Colonic mucosa (tissue), 4 donors: ENCODE measurements around the gene MRPL43. TPM values are rescaled to one million over a fixed set of nuclear protein-coding genes. Genes with fewer than 3 reads are reported as not detected.

ENCODE experiments used
- DNase-seq: peaks from one replicate; pipeline ENCODE4 v3.0.0-alpha.2; 2020
- H3K27ac ChIP-seq: fragments of 200-600 bp; one replicate; pipeline ENCODE4 v1.8.0; 2021
- H3K27me3 ChIP-seq: fragments of 200-600 bp; one replicate; pipeline ENCODE4 v1.8.0; 2021
- H3K36me3 ChIP-seq: fragments of 200-600 bp; one replicate; pipeline ENCODE4 v1.8.0; 2021
- H3K4me1 ChIP-seq: fragments of 200-600 bp; one replicate; pipeline ENCODE4 v1.8.0; 2021; ENCODE audit warnings: mild to moderate bottlenecking
- H3K4me3 ChIP-seq: fragments of 200-600 bp; one replicate; pipeline ENCODE4 v1.8.0; 2021
- H3K9ac ChIP-seq, 2 donors: one replicate each; pipeline ENCODE4 v1.7.0; 2013; ENCODE audit warnings: control low read depth in 2 of 2, low read depth in 2 of 2, low read length in 2 of 2
- H3K9me3 ChIP-seq: fragments of 200-600 bp; one replicate; pipeline ENCODE4 v1.8.0; 2021
- intact Hi-C: fragments of 100-400 bp; cut with DNase I; formaldehyde crosslinking; loops from one replicate; pipeline ENCODE4 v1.14.1; 2022
- total RNA-seq, 2 donors: library from RNA; stranded (reverse); fragmentation: NEBNext Ultra II Directional in 1 of 2; extraction: Animal tissue kit (Norgen Biotek cat#: 25700) in 1 of 2; gene quantifications; one replicate each; pipeline ENCODE4 v1.2.1, GENCODE V29; 2021
- TF ChIP-seq, protein P1 (sequence below): fragments of 200-600 bp; IDR thresholded peaks from one replicate; pipeline ENCODE4 v1.8.0; 2022; ENCODE audit warnings: antibody characterized with exemption, mild to moderate bottlenecking
- donor health status: healthy.
- donor health status: DM: no; HTN: no; CAD: no.
- donor health status: DM: no; HTN: no; CAD: no.

MRPL43 gene
- total RNA-seq, 2 donors from 2014 or later, result 71.5 to 105 TPM

DNA sequence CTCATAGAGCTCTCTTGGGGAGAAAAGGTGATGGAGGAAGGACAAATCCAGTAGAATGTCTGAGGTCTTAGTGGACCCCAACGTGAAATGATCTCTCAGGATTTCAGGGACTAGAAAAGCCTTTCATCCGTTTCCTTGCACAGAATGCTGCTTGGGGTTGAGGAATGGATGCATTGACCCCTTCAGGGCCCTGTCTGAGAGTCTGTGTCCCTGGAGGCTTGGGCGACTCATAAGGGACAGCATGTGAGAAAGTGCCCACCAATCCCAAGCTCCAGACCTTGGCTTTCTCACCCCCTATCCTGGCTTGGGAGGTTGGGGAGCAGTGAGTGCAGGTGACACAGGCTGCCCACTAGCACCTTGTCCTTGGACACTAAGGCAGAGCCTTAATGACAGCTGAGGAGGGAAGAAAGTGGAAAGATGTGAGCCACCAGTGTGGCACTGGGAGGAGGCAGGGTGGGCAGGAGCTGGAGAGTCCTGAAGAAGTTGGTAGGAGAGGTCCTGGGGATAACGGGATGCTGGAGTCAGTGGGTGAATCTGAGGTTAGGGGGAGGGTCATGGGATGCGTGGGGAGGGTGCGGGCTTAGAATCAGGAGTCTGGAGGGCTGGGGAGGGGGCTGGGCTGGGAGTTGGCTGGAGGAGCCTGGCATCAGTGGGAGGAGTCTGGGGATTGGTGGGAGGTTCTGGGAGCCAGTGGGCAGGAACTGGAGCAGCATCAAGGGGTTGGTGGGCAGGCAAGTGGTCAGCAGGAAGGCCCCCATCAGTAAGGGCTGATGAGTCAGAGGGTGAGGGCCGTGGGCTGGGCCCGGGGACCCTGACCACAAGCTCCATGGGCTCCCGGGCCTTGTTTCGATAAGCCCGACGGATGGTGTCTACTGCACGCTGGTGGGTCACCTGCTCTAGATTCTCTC, 20.9 kb upstream of the MRPL43 start:
- no peaks in the 10 kb centered on the region for H3K4me1 ChIP-seq
- H3K9me3 ChIP-seq, result no peaks in the 10 kb centered on the region
- DNase-seq, result no peak
- TF ChIP-seq, protein P1, sequence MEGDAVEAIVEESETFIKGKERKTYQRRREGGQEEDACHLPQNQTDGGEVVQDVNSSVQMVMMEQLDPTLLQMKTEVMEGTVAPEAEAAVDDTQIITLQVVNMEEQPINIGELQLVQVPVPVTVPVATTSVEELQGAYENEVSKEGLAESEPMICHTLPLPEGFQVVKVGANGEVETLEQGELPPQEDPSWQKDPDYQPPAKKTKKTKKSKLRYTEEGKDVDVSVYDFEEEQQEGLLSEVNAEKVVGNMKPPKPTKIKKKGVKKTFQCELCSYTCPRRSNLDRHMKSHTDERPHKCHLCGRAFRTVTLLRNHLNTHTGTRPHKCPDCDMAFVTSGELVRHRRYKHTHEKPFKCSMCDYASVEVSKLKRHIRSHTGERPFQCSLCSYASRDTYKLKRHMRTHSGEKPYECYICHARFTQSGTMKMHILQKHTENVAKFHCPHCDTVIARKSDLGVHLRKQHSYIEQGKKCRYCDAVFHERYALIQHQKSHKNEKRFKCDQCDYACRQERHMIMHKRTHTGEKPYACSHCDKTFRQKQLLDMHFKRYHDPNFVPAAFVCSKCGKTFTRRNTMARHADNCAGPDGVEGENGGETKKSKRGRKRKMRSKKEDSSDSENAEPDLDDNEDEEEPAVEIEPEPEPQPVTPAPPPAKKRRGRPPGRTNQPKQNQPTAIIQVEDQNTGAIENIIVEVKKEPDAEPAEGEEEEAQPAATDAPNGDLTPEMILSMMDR, result no peak
- intact Hi-C loops, result no loop called here
- no peaks in the 10 kb centered on the region for H3K27me3 ChIP-seq
- peak overlapping the region in 1 of 2 donors; percentile 35 for H3K9ac ChIP-seq
- H3K27ac ChIP-seq, result no peak overlapping the region
- H3K36me3 ChIP-seq, result no peaks in the 10 kb centered on the region
- H3K4me3 ChIP-seq, result no peak overlapping the region

DNA sequence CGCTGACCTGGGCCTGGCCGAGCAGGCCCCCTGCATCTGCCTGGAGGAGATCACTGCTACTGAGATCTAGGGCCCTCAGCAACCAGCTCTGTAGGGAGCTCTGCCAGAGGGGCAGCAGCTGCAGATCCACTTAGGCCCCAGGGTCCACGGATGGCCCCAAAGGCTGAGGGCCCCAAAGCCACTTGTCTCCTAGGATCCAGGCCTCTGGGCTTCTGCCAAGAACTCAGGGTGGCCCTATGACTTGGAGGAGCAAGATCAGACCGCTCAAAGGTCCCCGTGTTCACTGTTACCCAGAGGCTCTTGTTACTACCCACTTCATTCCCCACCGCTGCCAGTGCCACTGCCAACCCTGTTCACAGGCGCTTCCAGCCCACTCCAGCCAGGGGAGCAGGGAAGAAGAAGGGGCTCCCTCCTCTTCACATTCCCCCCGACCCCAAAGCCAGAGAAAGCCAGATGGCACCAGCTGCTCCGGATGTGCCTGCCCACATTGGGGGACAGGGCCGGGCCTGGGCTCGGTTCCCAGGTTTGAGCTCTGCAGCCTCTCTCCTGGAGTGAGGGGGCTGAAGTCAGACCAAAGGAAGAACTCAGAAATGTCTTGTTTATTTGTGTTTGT, 19.9 kb upstream of the MRPL43 start:
- H3K27ac ChIP-seq, result no peak overlapping the region
- H3K9me3 ChIP-seq, result no peaks in the 10 kb centered on the region
- H3K4me3 ChIP-seq, result no peak overlapping the region
- H3K4me1 ChIP-seq, result no peaks in the 10 kb centered on the region
- TF ChIP-seq, protein P1, result no peak
- intact Hi-C loops, result no loop called here
- H3K9ac ChIP-seq, result no peak overlapping the region
- H3K36me3 ChIP-seq, result no peaks in the 10 kb centered on the region
- DNase-seq, result no peak
- H3K27me3 ChIP-seq, result no peaks in the 10 kb centered on the region

DNA sequence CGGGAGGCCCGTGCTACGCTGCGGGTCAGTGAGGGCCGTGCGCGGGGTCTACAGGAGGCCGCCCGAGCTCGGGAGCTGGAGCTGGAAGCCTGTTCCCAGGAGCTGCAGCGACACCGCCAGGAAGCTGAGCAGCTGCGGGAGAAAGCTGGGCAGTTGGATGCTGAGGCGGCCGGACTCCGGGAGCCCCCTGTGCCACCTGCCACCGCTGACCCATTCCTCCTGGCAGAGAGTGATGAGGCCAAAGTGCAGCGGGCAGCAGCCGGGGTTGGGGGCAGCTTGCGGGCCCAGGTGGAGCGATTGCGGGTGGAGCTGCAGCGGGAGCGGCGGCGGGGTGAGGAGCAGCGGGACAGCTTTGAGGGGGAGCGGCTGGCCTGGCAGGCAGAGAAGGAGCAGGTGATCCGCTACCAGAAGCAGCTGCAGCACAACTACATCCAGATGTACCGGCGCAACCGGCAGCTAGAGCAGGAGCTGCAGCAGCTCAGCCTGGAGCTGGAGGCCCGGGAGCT, 19.3 kb upstream of the MRPL43 start:
- TF ChIP-seq, protein P1, result no peak
- H3K9me3 ChIP-seq, result no peaks in the 10 kb centered on the region
- H3K36me3 ChIP-seq, result no peaks in the 10 kb centered on the region
- peak overlapping the region in 1 of 2 donors; percentile 12 for H3K9ac ChIP-seq
- no peak overlapping the region for H3K4me3 ChIP-seq
- intact Hi-C loops, result no loop called here
- no peak for DNase-seq
- H3K4me1 ChIP-seq, result peaks cover 5% of the 10 kb centered on the region
- H3K27me3 ChIP-seq, result no peaks in the 10 kb centered on the region
- no peak overlapping the region for H3K27ac ChIP-seq

DNA sequence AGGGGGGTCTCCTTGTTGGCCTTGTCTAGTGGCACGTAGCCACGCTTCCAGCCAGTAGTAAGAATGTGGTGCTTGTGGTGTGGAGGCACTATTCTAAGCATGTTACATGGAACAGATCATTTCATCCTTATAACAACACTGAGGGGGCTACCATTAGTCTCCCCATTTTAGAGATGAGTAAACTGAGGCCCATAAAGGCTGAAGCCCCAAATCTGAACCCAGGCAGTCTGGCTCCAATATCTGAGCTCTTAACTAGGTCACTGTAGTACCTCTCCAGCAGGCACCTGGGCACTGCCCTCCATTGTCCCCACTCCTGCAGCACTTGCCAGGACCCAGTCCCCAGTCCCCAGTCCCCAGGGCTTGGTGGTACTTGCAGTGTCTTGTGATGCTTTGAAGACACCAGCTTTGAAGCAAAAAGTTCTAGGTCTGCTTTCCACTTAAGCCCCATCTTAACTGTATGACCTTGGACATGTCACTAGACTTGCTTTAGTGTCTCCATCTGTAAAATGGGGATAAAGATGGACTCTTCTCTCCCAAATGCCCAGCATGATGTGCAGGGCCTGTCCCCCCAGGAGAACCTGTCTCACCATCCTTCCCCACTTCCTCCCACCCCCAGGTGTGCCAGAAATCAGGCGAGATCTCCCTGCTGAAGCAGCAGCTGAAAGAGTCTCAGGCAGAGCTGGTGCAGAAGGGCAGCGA, 18.7 kb upstream of the MRPL43 start:
- no peak overlapping the region for H3K9ac ChIP-seq
- peaks cover 7% of the 10 kb centered on the region for H3K4me1 ChIP-seq
- intact Hi-C loops, result no loop called here
- no peaks in the 10 kb centered on the region for H3K9me3 ChIP-seq
- no peaks in the 10 kb centered on the region for H3K36me3 ChIP-seq
- DNase-seq, result no peak
- H3K27me3 ChIP-seq, result no peaks in the 10 kb centered on the region
- no peak overlapping the region for H3K4me3 ChIP-seq
- no peak overlapping the region for H3K27ac ChIP-seq
- TF ChIP-seq, protein P1, result no peak

DNA sequence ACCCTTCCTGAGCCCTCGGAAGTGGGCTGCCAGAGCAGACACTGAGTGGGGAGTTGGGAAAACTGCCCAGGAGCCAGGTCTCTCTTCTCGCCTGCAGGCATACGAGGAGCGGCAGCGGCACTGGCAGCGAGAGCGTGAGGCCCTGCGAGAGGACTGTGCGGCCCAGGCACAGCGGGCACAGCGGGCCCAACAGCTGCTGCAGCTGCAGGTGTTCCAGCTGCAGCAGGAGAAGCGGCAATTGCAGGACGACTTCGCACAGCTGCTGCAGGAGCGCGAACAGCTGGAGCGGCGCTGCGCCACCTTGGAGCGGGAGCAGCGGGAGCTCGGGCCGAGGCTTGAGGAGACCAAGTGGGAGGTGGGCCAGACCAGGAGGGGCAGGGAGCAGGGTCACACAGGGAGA, 18.1 kb upstream of the MRPL43 start:
- Histone ChIP-seq H3K4me3 (no peak overlapping the region), H3K9ac (no peak overlapping the region), H3K27me3 (no peaks in the 10 kb centered on the region), H3K9me3 (no peaks in the 10 kb centered on the region), H3K4me1 (peaks cover 7% of the 10 kb centered on the region), H3K36me3 (no peaks in the 10 kb centered on the region), H3K27ac (no peak overlapping the region)
- intact Hi-C loops, result no loop called here
- no peak for DNase-seq
- TF ChIP-seq, protein P1, result no peak
